ENCODE data around the gene IRF5. TPM values are rescaled to one million over a fixed set of nuclear protein-coding genes. Genes with fewer than 3 reads are reported as not detected.

Gene IRF5
- total RNA-seq, 1 donor from 2014 or later, result 29.4 TPM

DNA sequence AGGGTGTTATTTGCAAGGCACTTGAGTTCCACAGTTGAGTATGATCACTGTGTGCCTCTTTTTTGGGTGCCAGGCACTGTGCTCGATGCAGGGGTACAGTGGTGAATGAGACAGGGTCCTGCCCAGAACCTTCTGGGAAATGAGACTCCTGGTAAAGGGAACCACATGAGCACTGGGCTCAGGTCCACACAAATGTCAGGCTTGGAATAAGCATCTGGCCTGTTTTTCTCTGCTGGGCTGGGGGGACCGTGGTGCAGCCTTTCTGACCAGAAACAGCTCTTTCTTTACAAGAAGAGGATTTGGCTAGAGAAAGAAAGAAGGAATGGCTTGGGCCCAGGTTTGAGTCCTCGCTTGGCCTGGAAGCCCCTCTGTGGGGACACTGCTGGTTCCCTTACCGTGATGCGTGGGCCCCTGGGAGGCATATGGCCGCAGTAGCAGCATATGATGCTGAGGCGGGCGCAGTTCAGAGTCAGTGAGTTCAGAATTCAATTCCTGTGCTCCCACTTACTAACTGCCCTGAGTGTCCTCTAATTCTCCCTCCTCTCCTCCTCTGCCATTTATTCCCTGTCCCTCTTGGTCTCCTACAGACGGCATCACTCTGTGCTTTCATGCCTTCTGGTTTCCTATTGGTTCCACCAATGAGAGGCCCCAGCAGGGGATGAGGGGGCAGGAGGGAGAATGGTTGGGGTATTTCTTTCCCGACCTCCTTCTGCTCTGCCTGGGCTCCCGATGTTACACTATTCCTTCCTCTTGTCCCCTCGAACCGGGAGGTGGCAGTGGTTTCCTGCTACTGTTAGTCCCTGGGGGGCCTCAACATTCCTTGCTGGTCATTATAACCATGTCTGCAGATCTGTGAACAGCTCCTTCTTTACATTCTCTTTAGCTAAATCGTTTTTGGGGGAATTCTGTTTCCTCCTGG, 17.6 kb upstream of the IRF5 start:
- ATAC-seq (no peak), DNase-seq (no peak)
- Histone ChIP-seq H3K4me3 (no peak overlapping the region), H3K27me3 (peaks cover 27% of the 10 kb centered on the region), H3K9me3 (no peaks in the 10 kb centered on the region), H3K27ac (no peak overlapping the region), H3K4me1 (peaks cover 4% of the 10 kb centered on the region), H3K36me3 (no peaks in the 10 kb centered on the region)
- intact Hi-C loops (cut with DNase I), result no loop called here
- TF ChIP-seq, protein P1, sequence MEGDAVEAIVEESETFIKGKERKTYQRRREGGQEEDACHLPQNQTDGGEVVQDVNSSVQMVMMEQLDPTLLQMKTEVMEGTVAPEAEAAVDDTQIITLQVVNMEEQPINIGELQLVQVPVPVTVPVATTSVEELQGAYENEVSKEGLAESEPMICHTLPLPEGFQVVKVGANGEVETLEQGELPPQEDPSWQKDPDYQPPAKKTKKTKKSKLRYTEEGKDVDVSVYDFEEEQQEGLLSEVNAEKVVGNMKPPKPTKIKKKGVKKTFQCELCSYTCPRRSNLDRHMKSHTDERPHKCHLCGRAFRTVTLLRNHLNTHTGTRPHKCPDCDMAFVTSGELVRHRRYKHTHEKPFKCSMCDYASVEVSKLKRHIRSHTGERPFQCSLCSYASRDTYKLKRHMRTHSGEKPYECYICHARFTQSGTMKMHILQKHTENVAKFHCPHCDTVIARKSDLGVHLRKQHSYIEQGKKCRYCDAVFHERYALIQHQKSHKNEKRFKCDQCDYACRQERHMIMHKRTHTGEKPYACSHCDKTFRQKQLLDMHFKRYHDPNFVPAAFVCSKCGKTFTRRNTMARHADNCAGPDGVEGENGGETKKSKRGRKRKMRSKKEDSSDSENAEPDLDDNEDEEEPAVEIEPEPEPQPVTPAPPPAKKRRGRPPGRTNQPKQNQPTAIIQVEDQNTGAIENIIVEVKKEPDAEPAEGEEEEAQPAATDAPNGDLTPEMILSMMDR (IDR thresholded peaks at IDR 0.05), result no peak

DNA sequence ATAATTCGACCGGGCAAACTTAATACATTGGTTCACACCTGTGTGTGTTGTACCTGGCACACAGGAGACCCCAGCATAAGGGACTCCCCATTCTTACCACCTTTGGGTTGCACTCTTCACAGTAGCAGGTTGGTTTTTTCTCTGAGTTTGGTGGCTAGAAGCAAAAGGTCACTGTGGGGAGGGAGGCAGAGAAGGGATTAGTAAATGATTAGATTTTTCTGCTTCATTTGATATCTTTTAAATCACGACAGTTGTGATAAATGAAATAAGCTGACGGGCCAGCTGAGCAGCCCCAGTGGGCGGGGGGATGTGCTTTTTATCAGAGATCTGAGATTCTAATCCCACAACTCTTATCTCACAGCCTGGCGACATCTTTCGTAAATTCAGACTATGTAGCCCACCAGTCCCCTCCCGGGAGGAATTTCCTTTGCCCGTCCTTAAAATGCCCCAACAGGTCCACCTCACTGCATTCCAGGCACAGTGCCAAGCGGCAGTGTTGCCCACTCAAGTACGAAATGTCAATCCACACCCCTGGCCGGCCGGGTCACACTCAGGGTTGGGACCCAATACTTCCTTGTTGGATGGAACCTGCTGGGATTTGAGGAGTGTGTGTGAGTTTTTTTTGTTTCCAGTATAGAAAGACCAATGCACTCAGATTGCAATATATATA, 16.7 kb upstream of the IRF5 start:
- no peak overlapping the region for H3K27ac ChIP-seq
- TF ChIP-seq, protein P1 (IDR thresholded peaks at IDR 0.05), result no peak
- H3K4me1 ChIP-seq, result no peaks in the 10 kb centered on the region
- H3K36me3 ChIP-seq, result no peaks in the 10 kb centered on the region
- DNase-seq, result no peak
- intact Hi-C loops (cut with DNase I), result no loop called here
- no peak for ATAC-seq
- H3K4me3 ChIP-seq, result no peak overlapping the region
- no peaks in the 10 kb centered on the region for H3K9me3 ChIP-seq
- peaks cover 18% of the 10 kb centered on the region for H3K27me3 ChIP-seq

DNA sequence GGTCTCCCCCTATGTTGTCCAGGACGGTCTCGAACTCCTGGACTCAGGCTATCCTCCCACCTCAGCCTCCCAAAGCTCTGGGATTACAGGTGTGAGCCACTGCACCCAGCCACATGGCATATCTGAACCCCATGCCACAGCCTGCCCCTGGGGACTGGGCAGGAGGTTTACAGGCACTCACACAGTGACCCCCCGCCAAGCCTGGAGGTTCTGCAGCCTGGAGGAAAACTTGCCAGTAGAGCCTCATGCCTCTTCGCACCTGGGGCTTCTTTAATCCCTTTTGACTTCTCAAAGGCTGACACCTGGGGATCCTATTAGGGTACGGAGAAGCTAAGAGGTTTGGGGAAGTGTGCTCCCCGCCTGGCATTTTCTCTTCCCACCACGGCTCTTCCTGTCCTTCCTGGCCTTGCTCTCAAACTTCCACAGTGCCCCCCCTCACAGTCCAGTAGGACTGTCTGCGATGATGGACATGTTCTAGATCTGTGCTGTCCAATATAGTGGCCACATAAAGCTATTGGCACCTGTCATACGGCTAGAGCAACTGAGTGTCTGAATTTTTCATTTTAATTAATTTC, 15.8 kb upstream of the IRF5 start:
- Histone ChIP-seq H3K27ac (no peak overlapping the region), H3K9me3 (no peaks in the 10 kb centered on the region), H3K27me3 (peaks cover 8% of the 10 kb centered on the region), H3K4me3 (no peak overlapping the region), H3K36me3 (no peaks in the 10 kb centered on the region), H3K4me1 (no peaks in the 10 kb centered on the region)
- DNase-seq, result peak; percentile 12
- TF ChIP-seq, protein P1 (IDR thresholded peaks at IDR 0.05), result no peak
- ATAC-seq, result no peak
- intact Hi-C loops (cut with DNase I), result no loop called here

DNA sequence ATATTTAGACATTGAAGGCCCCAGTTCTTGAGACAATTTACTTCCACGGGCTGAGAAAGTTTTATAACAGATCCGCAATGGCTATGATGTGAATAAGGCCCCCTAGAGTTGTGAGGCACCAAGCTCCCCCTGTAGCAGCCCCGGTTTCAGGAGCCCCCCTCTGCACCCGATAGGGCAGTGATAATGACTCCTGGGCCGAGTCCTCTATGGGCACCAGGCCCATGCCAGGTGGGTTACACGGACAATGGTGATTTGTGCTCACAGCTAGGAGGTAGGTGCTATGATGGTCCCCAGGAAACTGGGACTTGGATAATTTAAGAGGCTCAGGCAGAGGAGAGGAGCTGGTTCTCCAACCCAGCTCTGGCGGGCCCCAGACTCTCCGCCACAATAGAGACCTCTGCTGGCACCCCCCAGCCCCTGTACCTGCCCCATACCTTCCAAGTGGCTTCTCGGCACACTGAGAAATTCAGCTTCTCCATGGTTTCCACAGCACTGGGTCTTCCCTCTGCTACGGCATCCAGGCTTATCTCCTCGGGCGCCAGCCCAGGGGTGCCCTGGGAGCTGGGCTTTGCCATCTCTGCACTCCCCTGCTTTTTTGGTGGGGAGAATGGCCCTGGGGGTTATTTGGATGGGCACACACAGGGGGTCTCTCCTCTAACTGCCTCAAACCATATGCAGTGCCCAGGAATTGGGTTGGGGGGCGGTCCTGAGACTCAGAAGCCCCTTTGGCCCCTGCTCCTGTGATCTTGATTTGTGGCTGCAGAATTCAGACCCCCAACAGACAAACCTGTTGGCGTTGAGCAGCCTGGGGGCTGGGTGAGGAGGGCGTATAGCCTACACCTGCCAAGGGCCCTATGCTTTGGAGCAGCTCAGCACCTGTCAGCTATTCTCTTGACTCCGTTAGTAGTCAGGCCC, 15.0 kb upstream of the IRF5 start:
- Histone ChIP-seq H3K27me3 (peaks cover 5% of the 10 kb centered on the region), H3K9me3 (no peaks in the 10 kb centered on the region)

More for the DNA sequence above, 15.0 kb upstream of the IRF5 start:
- no peaks in the 10 kb centered on the region for H3K4me1 ChIP-seq
- H3K27ac ChIP-seq, result no peak overlapping the region
- TF ChIP-seq, protein P1 (IDR thresholded peaks at IDR 0.05), result no peak
- no peak overlapping the region for H3K4me3 ChIP-seq
- no peak for ATAC-seq
- intact Hi-C loops (cut with DNase I), result no loop called here
- DNase-seq, result peak; percentile 38
- no peaks in the 10 kb centered on the region for H3K36me3 ChIP-seq

All from upper lobe of right lung (tissue), 1 donor.